Adrenal gland (tissue), 12 donors: ENCODE results near the gene PRXL2A. TPM values are rescaled to one million over a fixed set of nuclear protein-coding genes. Genes with fewer than 3 reads are reported as not detected.

ENCODE experiments used
- DNase-seq, 7 donors: peaks; one replicate each; pipeline ENCODE4 v3.0.0-alpha.2; 2019 to 2020
- H3K27ac ChIP-seq, 5 donors: fragments of 200-600 bp; sonication (generic) in 4 of 5; 1 replicate in 3 of 5; 2 replicates in 2 of 5; pipeline versions ENCODE4 v1.5.1 to v1.8.0; 2016 to 2020; ENCODE audit warnings: mild to moderate bottlenecking in 1 of 5
- H3K27me3 ChIP-seq: fragments of 200-600 bp; 2 replicates; pipeline ENCODE4 v1.8.0; 2021
- H3K36me3 ChIP-seq, 2 donors: fragments of 200-600 bp; replicated peaks in 1 of 2; 1 replicate in 1 of 2; 2 replicates in 1 of 2; pipeline versions ENCODE4 v1.5.1 to v1.8.0; 2018 to 2022
- H3K4me1 ChIP-seq, 2 donors: fragments of 200-600 bp; replicated peaks in 1 of 2; 1 replicate in 1 of 2; 2 replicates in 1 of 2; pipeline versions ENCODE4 v1.5.1 to v1.8.0; 2018 to 2021
- H3K4me3 ChIP-seq, 4 donors: fragments of 200-600 bp; sonication (generic) in 3 of 4; one replicate each; pipeline ENCODE4 v1.5.1; 2016 to 2018
- H3K9me3 ChIP-seq, 3 donors: fragments of 200-600 bp; sonication (generic) in 1 of 3; replicated peaks in 1 of 3; 1 replicate in 2 of 3; 2 replicates in 1 of 3; pipeline versions ENCODE4 v1.5.1 to v1.8.0; 2016 to 2021
- CTCF ChIP-seq, 6 experiments: fragments of 450-650 bp in 4 of 6; fragments of 200-600 bp in 2 of 6; sonication (generic) in 1 of 6; IDR thresholded peaks; 1 replicate in 5 of 6; 2 replicates in 1 of 6; pipeline versions ENCODE4 v1.5.1 to v1.8.0; 2016 to 2021; ENCODE audit warnings: antibody characterized with exemption in 6 of 6, mild to moderate bottlenecking in 2 of 6, moderate library complexity in 1 of 6
- POLR2A ChIP-seq, 2 donors: fragments of 450-650 bp; IDR thresholded peaks; one replicate each; pipeline ENCODE4 v1.6.1; 2017; ENCODE audit warnings: antibody characterized with exemption in 2 of 2, mild to moderate bottlenecking in 2 of 2, moderate library complexity in 1 of 2
- WGBS, 4 donors: extraction: QIAGEN DNeasy Blood & Tissue Kit in 2 of 4; methylation state at CpG; one replicate each; pipeline versions ENCODE4 v1.1.5 to v1.1.7; 2013 to 2017; 5-methylcytosine and 5-hydroxymethylcytosine counted together
- intact Hi-C, 2 donors: fragments of 100-400 bp; cut with DNase I; formaldehyde crosslinking; loops; one replicate each; pipeline versions ENCODE4 v1.14.1 to v1.15.0; 2022 to 2023
- polyA plus RNA-seq, 3 donors: library from polyadenylated mRNA; stranded (reverse); fragments of 200-250 nt in 2 of 3; fragments of 350-450 nt in 1 of 3; fragmentation: Illumina TruSeq in 1 of 3; extraction: RNeasy Lipid Tissue Mini Kit (QIAGEN cat#74804) in 1 of 3; gene quantifications; one replicate each; pipeline ENCODE4 v1.2.3, GENCODE V29; 2013 to 2014
- total RNA-seq, 9 donors: library from RNA; depleted of rRNA in 4 of 9; stranded (reverse); fragments of >200 nt in 4 of 9; fragments of 120-200 nt in 1 of 9; fragmentation: NEBNext Ultra II Directional in 1 of 9; extraction: Animal tissue kit (Norgen Biotek cat#: 25700) in 1 of 9; gene quantifications; one replicate each; pipeline versions ENCODE4 v1.1.0 to v1.2.4, GENCODE V29; 2013 to 2023
- donor health status: healthy with polysubstance abuse.
- donor health status: Bipolar disorder and iron deficiency.
- donor health status: DM: yes; HTN: yes; CAD: no.
- donor health status: DM: no; HTN: no; CAD: no.
- donor health status: DM: no; HTN: no; CAD: no.
- donor health status: DM: yes; HTN: yes; CAD: no.

PRXL2A gene
- total and polyA plus RNA-seq, 12 donors, result 12.7 to 140 (median 29.9) TPM

- WGBS, 4 donors, result 78 to 84% (median 82%) methylated on average over 1 of the region's 1 CpG
- Histone ChIP-seq H3K36me3 (no peaks in the 10 kb centered on the region), H3K4me1 (peaks cover 0 to 11% of the 10 kb centered on the region in 2 donors)
These were observed 3.3 kb upstream of the PRXL2A start for GRCh38 chr10:80405035-80405434.

GRCh38 chr10:80405626-80406025 lies 2.7 kb upstream of the PRXL2A start:
- no peak overlapping the region for H3K4me3 ChIP-seq
- intact Hi-C loops, result no loop called here
- no peaks in the 10 kb centered on the region for H3K27me3 ChIP-seq
- TF ChIP-seq CTCF (IDR thresholded peaks at IDR 0.05) (no peak), POLR2A (IDR thresholded peaks at IDR 0.05) (no peak)
- no peaks in the 10 kb centered on the region for H3K9me3 ChIP-seq
- H3K36me3 ChIP-seq, result no peaks in the 10 kb centered on the region
- no peak for DNase-seq
- H3K27ac ChIP-seq, result no peak overlapping the region
- H3K4me1 ChIP-seq, result peaks cover 0 to 13% of the 10 kb centered on the region in 2 donors
- WGBS, 4 donors, result 78 to 85% (median 84%) methylated on average over 4 of the region's 4 CpGs

More at GRCh38 chr10:80405035-80405434, 3.3 kb upstream of the PRXL2A start:
- no peak for TF ChIP-seq CTCF (IDR thresholded peaks at IDR 0.05)
- no peak for TF ChIP-seq POLR2A (IDR thresholded peaks at IDR 0.05)
- H3K4me3 ChIP-seq, result no peak overlapping the region
- DNase-seq, result no peak
- intact Hi-C loops, result no loop called here
- H3K9me3 ChIP-seq, result no peaks in the 10 kb centered on the region
- no peaks in the 10 kb centered on the region for H3K27me3 ChIP-seq
- no peak overlapping the region for H3K27ac ChIP-seq

GRCh38 chr10:80406204-80406603 lies 2.1 kb upstream of the PRXL2A start:
- Histone ChIP-seq H3K4me1 (peaks cover 0 to 15% of the 10 kb centered on the region in 2 donors), H3K4me3 (no peak overlapping the region), H3K36me3 (no peaks in the 10 kb centered on the region), H3K9me3 (no peaks in the 10 kb centered on the region), H3K27me3 (no peaks in the 10 kb centered on the region), H3K27ac (no peak overlapping the region)
- 57 to 70% (median 63%) methylated on average over 4 of the region's 4 CpGs for WGBS, 4 donors
- TF ChIP-seq CTCF (IDR thresholded peaks at IDR 0.05) (no peak), POLR2A (IDR thresholded peaks at IDR 0.05) (no peak)
- intact Hi-C loops, result no loop called here
- no peak for DNase-seq

GRCh38 chr10:80407812-80408241 lies 524 bp upstream of the PRXL2A start:
- WGBS, 4 donors, result 11 to 27% (median 20%) methylated on average over 16 of the region's 16 CpGs
- Histone ChIP-seq H3K4me1 (peaks cover 0 to 22% of the 10 kb centered on the region in 2 donors), H3K4me3 (peak overlapping the region; percentile 16 to 88 (median 69)), H3K27ac (peak overlapping the region in 4 of 5 donors; percentile 46 to 91 (median 76)), H3K9me3 (no peaks in the 10 kb centered on the region), H3K27me3 (no peaks in the 10 kb centered on the region), H3K36me3 (no peaks in the 10 kb centered on the region)
- intact Hi-C loops, result no loop called here
- peak in 5 of 7 donors; percentile 11 to 59 (median 43) for DNase-seq
- no peak for TF ChIP-seq POLR2A (IDR thresholded peaks at IDR 0.05)
- TF ChIP-seq CTCF (IDR thresholded peaks at IDR 0.05), result no peak
